DMS153 treated with DMSO at 0.1 percent for 48 hours (cell line): ENCODE results near the gene FHL1.

Experiments used
- DNase-seq: peaks from one replicate; lab custom pipeline; 2025; ENCODE audit not compliant: unreplicated experiment; lab: John Stamatoyannopoulos, UW

FHL1 gene

GRCh38 chrX:136183917-136184316 lies 36.6 kb downstream of the FHL1 start:
- no peak for DNase-seq

- no peak for DNase-seq
Measured at GRCh38 chrX:136185401-136186022, 38.2 kb downstream of the FHL1 start.

DNA sequence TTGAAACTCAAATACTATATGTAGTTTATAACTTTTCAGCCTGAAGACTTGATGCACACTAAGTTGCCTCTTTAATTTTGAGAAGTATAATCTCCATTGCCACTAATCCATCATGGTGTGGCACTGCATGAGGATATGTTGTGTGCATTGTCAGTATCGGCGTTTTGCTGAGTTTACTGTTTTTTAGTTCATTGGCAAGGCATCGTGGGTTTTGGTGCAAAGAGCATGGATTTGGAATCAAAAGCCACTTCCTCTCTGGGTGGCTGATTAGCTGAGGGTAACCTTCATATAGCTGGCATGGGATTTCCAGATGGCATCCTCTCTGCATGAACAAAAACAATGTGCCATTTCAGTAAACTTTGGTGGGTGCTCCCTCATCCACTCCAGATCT lies 38.7 kb downstream of the FHL1 start:
- no peak for DNase-seq

GRCh38 chrX:136189222-136189621 lies 41.9 kb downstream of the FHL1 start:
- no peak for DNase-seq

- no peak for DNase-seq
Measured at GRCh38 chrX:136190038-136190713, 42.8 kb downstream of the FHL1 start.

GRCh38 chrX:136191171-136191570 lies 43.8 kb downstream of the FHL1 start:
- DNase-seq, result no peak

DNA sequence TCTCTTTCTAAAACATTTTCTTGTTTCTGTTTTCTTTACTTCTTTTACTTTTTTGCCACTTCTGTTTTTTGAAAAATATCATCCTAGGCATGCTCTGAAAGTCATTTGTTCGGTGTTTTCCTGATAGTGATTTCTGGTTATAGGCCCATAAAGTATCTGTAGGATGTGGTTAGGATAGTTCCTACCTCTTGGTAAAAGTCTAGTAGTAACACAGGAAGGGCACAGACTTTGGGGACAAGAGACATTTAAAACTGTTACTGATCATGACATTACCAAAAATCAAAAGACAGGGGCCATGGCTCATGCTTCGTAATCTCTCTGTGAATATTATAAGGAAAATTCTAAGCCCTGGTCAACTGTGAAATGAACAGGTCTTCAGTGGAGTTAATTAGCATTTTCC lies 44.8 kb downstream of the FHL1 start:
- no peak for DNase-seq

GRCh38 chrX:136192839-136193414 lies 45.6 kb downstream of the FHL1 start:
- no peak for DNase-seq

- no peak for DNase-seq
Measured at GRCh38 chrX:136193771-136194170, 46.4 kb downstream of the FHL1 start.

DNA sequence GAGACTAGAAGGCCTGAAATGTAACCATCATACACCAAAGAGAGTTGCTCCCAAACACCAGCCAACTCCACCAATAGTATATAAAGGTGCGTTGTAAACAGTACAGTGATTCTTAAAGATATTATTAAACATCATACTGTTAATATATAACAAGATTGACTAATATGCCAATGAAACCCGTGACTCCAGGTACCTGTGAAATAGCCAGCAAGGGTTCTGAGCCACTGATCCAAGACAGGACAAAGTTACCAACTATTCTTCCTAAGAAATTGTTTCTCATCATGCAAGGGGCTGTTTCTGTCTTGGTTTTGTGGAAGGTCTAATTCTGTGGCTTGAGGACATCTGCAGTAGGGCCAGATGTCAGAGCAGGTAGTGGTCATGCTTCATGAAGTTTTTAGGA lies 47.2 kb downstream of the FHL1 start:
- no peak for DNase-seq

DNA sequence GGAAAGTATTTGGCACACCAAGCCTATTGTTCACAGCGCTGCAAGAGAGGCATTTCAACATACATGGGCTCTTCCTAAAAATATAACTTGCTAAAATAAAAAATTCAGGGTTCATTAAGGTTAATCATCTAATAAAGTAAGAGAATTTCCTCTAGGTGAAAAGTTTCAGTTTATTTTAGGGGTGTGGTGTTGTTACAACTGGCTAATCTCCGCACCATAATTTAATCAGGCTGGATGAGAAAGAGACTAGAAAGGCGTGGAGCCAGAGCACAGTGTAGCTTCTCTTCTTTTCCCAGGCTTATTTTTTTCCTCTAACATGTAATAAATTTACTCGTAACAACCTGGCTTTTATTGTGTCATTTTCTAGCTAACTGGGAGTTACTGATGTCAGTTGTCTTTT lies 47.9 kb downstream of the FHL1 start:
- DNase-seq, result no peak

DNA sequence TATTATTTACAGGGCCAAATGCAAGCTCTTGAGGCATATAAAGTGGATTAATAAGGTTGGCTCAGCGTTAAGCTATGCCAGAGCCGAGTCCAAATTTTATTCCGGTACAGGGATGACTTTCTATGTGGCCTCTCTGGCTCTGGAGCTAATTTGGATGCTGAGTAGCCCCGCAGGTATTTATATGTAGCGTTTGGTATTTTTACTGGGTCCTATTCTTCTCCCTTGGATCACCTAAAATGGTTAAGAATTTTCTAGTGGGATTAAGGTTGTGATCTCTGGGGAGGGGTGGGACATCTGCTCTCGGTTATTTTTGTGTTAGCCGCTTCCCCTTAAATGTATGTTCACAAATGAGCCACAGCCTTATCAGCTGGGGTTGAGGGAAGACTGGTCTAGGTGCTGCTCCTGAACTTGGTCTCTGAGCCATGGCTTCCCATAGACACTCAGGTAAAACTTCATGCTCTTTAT lies 49.4 kb downstream of the FHL1 start:
- DNase-seq, result no peak

GRCh38 chrX:136198010-136198409 lies 50.7 kb downstream of the FHL1 start:
- DNase-seq, result no peak

DNA sequence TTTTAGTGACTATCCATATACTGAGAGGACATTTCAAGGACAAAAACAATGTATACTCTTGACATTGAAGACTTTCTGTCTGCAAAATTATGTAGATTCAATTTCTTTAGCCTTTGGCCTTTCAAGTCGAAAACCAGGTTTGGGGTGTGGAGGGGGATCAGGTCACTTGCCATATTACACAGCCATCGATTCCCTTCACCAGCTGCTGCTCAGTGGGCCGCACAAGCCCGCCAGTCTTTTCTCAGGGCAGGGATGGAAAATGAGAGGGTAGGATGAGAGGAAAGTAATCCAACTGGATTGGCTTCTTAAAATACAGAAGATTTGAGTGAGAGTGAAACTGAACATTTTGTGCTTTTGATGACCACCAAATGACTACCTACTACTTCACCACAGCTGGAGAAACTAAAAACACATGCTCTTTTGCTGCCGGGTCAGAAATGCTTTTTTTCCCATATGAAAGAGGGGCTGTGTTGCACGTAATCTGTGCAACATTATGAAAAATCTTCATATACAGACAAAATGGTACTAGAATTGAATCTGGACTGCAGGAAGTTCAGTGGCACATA lies 51.4 kb downstream of the FHL1 start:
- DNase-seq, result no peak

DNA sequence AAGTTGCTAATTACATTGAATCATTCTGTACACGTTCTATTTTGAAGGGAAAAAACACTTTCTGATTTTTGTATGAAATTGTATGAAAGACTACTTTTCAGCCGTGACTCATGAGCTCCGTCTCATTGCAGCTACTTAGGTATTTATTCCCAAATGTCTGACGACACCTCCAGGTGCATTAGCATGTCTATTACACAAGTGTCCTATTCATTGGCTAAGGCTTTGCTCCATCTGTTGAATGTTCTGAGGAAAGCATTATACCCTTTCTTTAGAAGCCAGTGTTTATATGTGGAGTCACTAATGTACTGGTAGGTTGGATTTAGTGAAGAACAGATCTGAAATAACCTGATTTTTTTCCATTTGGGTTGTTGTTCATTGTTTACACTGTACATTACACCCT lies 52.0 kb downstream of the FHL1 start:
- no peak for DNase-seq

GRCh38 chrX:136200466-136200865 lies 53.1 kb downstream of the FHL1 start:
- no peak for DNase-seq

- DNase-seq, result no peak
Measured at GRCh38 chrX:136201601-136202000, 54.3 kb downstream of the FHL1 start.

DNA sequence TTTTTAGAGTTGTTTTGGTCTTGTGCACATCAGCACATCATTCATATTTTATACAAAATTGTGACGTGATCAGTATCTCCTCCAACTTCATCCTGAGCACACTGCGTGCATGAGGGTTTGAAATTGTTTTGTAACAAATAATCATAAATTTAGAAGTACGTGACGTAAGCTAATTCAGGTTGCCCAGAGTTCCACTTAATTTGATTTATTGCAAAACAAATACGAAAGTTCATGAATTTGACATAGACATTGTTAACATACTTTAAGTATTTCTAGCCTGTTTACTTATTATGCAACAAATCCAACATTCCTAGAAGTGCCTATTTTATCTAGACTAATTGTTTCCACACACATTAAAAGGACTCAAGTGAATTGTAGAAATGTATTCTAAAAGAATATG lies 55.6 kb downstream of the FHL1 start:
- DNase-seq, result no peak

GRCh38 chrX:136203438-136203837 lies 56.1 kb downstream of the FHL1 start:
- no peak for DNase-seq

GRCh38 chrX:136203951-136204350 lies 56.6 kb downstream of the FHL1 start:
- no peak for DNase-seq

- no peak for DNase-seq
Measured at GRCh38 chrX:136204571-136204970, 57.2 kb downstream of the FHL1 start.

- DNase-seq, result no peak
Measured at GRCh38 chrX:136205882-136206380, 58.6 kb downstream of the FHL1 start.
